ENCODE data around the gene PPARGC1A.

GRCh38 chr4:23789762-23790161, 100.1 kb downstream of the PPARGC1A start:
- TF ChIP-seq, protein P1, sequence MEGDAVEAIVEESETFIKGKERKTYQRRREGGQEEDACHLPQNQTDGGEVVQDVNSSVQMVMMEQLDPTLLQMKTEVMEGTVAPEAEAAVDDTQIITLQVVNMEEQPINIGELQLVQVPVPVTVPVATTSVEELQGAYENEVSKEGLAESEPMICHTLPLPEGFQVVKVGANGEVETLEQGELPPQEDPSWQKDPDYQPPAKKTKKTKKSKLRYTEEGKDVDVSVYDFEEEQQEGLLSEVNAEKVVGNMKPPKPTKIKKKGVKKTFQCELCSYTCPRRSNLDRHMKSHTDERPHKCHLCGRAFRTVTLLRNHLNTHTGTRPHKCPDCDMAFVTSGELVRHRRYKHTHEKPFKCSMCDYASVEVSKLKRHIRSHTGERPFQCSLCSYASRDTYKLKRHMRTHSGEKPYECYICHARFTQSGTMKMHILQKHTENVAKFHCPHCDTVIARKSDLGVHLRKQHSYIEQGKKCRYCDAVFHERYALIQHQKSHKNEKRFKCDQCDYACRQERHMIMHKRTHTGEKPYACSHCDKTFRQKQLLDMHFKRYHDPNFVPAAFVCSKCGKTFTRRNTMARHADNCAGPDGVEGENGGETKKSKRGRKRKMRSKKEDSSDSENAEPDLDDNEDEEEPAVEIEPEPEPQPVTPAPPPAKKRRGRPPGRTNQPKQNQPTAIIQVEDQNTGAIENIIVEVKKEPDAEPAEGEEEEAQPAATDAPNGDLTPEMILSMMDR (IDR thresholded peaks at IDR 0.05), result no peak
- TF ChIP-seq ZFX (IDR thresholded peaks at IDR 0.05; ENCODE audit: borderline replicate concordance), result no peak

All from 22Rv1 (cell line).